AG04450 (cell line): ENCODE data around the gene PPT1. TPM values are rescaled to one million over a fixed set of nuclear protein-coding genes. Genes with fewer than 3 reads are reported as not detected.
A peak's percentile ranks its signal among the peaks of the same experiment; 100 is the strongest.

Experiments
- CTCF ChIA-PET: fragments of 300-600, 350-600 bp; formaldehyde crosslinking; extraction: SDS; loops from one replicate; lab custom pipeline; 2022; ENCODE audit warnings: antibody characterized with exemption, inconsistent platforms; lab: Charles Lee
- POLR2A ChIA-PET: fragments of 350-600 bp; formaldehyde crosslinking; extraction: SDS; loops from one replicate; lab custom pipeline; 2021; ENCODE audit warnings: antibody characterized with exemption, inconsistent platforms; lab: Yijun Ruan, JAX
- DNase-seq: peaks from one replicate; pipeline ENCODE4 v3.0.0-alpha.2; 2011; ENCODE audit warnings: low read depth, low spot score
- H3K27ac ChIP-seq: one replicate; pipeline ENCODE4 v1.5.1; 2012; ENCODE audit warnings: low read depth, low read length, control low read depth
- H3K27me3 ChIP-seq: one replicate; pipeline ENCODE4 v1.6.0; 2012; ENCODE audit warnings: low read length; ENCODE audit not compliant: control insufficient read depth, insufficient read depth
- H3K4me3 ChIP-seq: 2 replicates; pipeline ENCODE4 v1.5.1; 2011; ENCODE audit warnings: mild to moderate bottlenecking, low read depth, low read length, control low read depth
- H3K9me3 ChIP-seq: 2 replicates; pipeline ENCODE4 v1.5.1; 2012; ENCODE audit warnings: low read length; ENCODE audit not compliant: control insufficient read depth, insufficient read depth
- CTCF ChIP-seq: IDR thresholded peaks from 2 replicates; pipeline ENCODE4 v1.5.1; 2011; ENCODE audit warnings: low read depth, low read length, control low read depth, inconsistent platforms
- polyA plus RNA-seq: library from polyadenylated mRNA; depleted of rRNA; stranded (reverse); fragments of >200 nt; gene quantifications from 2 replicates; pipeline ENCODE4 v1.2.3, GENCODE V29; 2011

PPT1 gene
- polyA plus RNA-seq, 1 experiment: 44.2 TPM

GRCh38 chr1:40133839-40134238 is 36.8 kb upstream of the PPT1 start:
- DNase-seq: no peak
- POLR2A ChIA-PET: no interaction called here
- Histone ChIP-seq H3K9me3 (peaks cover 12% of the 10 kb centered on the region), H3K27ac (no peak overlapping the region), H3K4me3 (no peak overlapping the region), H3K27me3 (peaks cover 17% of the 10 kb centered on the region)
- no peak for TF ChIP-seq CTCF
- CTCF ChIA-PET: interaction anchor here (0.9 to 4.4 kb wide), 5 partner anchors 10 to 204 kb away, joined by 3 to 39 read pairs (median 6); no protein-coding TSS in a partner anchor

DNA sequence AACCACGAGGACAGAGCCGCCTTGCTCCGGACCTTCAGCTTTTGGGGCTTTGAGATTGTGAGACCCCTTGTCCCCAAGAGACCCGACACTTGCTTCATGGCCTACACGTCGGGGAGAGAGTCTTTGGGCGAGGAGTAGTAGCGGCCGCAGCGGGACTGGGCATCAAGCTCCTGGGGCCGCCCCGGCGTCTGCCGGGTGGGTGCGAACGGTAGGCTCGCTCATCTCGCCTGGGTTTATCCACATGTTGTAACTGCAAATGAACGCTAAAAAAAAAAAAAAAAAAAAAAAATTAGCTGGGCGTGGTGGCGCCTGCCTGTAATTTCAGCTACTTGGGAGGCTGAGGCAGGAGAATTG is 36.2 kb upstream of the PPT1 start:
- Histone ChIP-seq H3K27me3 (peaks cover 17% of the 10 kb centered on the region), H3K27ac (no peak overlapping the region), H3K9me3 (peaks cover 12% of the 10 kb centered on the region), H3K4me3 (peak overlapping the region; percentile 44)
- ChIA-PET CTCF (interaction anchor here (0.9 to 4.4 kb wide), 4 partner anchors 11 to 205 kb away, joined by 3 to 39 read pairs (median 6); no protein-coding TSS in a partner anchor), POLR2A (no interaction called here)
- DNase-seq: no peak
- no peak for TF ChIP-seq CTCF

GRCh38 chr1:40132383-40133311 is 35.6 kb upstream of the PPT1 start:
- CTCF ChIA-PET: interaction anchor here (0.8 to 4.4 kb wide), 4 partner anchors 9 to 54 kb away, joined by 3 to 39 read pairs (median 4); no protein-coding TSS in a partner anchor
- peaks cover 18% of the 10 kb centered on the region for H3K27me3 ChIP-seq
- peaks cover 12% of the 10 kb centered on the region for H3K9me3 ChIP-seq
- H3K27ac ChIP-seq: no peak overlapping the region
- peak overlapping the region; percentile 44 for H3K4me3 ChIP-seq
- TF ChIP-seq CTCF: 0 out of 2 replicates have a peak, but pooled peaks have one; percentile 8
- POLR2A ChIA-PET: no interaction called here
- DNase-seq: no peak

GRCh38 chr1:40130892-40131291 is 33.8 kb upstream of the PPT1 start:
- H3K27ac ChIP-seq: no peak overlapping the region
- no peak for DNase-seq
- POLR2A ChIA-PET: no interaction called here

More at GRCh38 chr1:40130892-40131291, 33.8 kb upstream of the PPT1 start:
- peaks cover 14% of the 10 kb centered on the region for H3K27me3 ChIP-seq
- peaks cover 12% of the 10 kb centered on the region for H3K9me3 ChIP-seq
- no peak overlapping the region for H3K4me3 ChIP-seq
- CTCF ChIA-PET: interaction anchor here (1.3 to 4.4 kb wide), 2 partner anchors 13 to 23 kb away, joined by 3 to 39 read pairs; no protein-coding TSS in a partner anchor
- no peak for TF ChIP-seq CTCF
